Astrocyte of the cerebellum (primary cell): Measurements from ENCODE around the gene TESPA1.

ENCODE experiments used
- DNase-seq: peaks from one replicate; pipeline ENCODE4 v3.0.0-alpha.2; 2011; ENCODE audit warnings: low read depth
- H3K4me3 ChIP-seq: 2 replicates; pipeline ENCODE4 v1.5.1; 2011; ENCODE audit warnings: mild to moderate bottlenecking, low read depth, low read length, moderate library complexity
- CTCF ChIP-seq: IDR thresholded peaks from 2 replicates; pipeline ENCODE4 v1.5.1; 2012; ENCODE audit warnings: low read length, low read depth, moderate library complexity, mild to moderate bottlenecking; ENCODE audit errors: missing control alignments
- in situ Hi-C: cut with HindIII; loops from 2 replicates; pipeline ENCODE4 v1.10.0; 2017; ENCODE audit warnings: low sequenced_read_pairs

The TESPA1 gene

GRCh38 chr12:54932691-54933090 is 51.9 kb downstream of the TESPA1 start:
- no peak for DNase-seq
- no peak overlapping the region for H3K4me3 ChIP-seq
- TF ChIP-seq CTCF, result no peak
- in situ Hi-C loops, result no loop called here

GRCh38 chr12:54932038-54932437 is 52.5 kb downstream of the TESPA1 start:
- no peak for DNase-seq
- no peak for TF ChIP-seq CTCF
- H3K4me3 ChIP-seq, result no peak overlapping the region
- in situ Hi-C loops, result no loop called here

DNA sequence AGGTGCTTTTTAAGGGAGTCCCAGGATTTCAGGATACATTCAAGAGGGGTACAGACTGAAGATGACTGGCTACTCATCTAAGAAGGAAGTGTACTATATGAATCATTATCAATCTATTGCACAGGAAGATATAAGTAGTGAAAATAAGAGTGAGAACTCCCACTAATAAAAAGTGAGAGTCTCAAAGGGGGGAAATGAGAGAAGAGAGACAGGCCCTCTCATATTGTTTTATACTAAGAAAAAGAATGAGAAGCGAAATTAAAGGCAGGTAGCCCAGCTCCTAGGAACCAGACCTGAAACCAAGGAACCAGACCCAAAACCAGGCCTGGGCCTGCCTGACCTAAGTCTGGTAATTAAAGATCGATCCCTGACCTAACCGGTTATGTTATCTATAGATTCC is 54.6 kb downstream of the TESPA1 start:
- no peak for DNase-seq
- in situ Hi-C loops, result no loop called here
- no peak overlapping the region for H3K4me3 ChIP-seq
- TF ChIP-seq CTCF, result no peak

GRCh38 chr12:54926246-54926645 is 58.3 kb downstream of the TESPA1 start:
- in situ Hi-C loops, result no loop called here
- no peak overlapping the region for H3K4me3 ChIP-seq
- no peak for TF ChIP-seq CTCF
- no peak for DNase-seq

DNA sequence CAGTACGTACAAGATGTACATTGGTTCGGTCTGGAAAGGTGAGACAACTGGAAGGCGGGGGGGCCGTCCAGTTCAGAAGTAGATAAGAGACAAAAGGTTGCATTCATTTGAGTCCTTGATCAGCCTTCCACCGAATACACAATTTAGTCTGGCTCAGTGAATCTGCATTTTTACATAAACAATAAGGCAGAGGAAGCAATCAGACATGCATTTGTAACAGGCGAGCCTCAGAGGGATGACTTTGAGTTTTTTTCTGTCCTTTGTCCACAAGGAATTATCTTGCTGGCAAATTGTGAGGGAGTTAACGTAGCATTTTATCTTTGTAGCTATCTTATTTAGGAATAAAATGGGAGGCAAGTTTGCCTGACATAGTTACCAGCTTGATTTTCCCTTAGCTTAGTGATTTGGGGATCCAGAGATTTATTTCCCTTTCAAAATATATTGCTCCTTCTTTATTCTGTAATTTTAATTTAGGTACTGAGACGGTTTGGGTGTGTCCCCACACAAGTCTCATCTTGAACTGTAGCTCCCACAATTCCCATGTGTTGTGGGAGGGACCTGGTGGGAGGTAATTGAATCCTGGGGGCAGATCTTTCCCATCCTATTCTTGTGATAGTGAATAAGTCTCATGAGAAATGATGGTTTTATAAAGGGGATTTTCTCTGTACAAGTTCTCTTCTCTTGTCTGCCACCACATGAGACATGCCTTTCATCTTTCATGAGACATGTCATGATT is 59.4 kb downstream of the TESPA1 start:
- no peak for TF ChIP-seq CTCF
- H3K4me3 ChIP-seq, result no peak overlapping the region
- no peak for DNase-seq
- in situ Hi-C loops, result no loop called here

DNA sequence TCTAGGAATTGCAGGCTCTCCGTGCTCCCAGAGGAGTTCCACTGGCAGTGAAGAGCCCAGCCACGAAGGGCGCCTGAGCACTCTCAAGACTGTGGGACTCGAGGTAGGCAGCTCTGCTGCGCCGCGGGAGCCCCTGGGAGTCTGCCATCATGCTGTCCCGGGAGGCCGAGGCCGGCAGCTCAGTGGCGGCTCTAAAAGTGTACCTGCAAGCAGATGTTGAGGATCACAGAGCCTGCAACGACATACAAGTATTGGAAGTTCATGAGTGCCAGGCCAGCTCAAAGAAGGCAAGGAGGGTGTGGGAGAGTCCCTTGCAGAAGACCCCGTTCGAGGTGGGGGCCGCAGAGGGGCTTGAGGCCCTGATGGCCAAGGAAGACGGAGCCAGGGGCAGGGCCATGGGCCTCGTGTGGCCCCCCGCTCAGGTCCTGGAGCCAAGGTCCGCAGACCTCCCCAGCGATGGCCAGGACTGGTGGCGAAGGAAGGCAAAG is 67.5 kb downstream of the TESPA1 start:
- no peak overlapping the region for H3K4me3 ChIP-seq
- no peak for TF ChIP-seq CTCF
- in situ Hi-C loops, result no loop called here
- DNase-seq, result no peak
